ENCODE data around the gene CTSS.
A peak's percentile ranks its signal among the peaks of the same experiment; 100 is the strongest.
"Not testable (repeated sequence)": the region's sequence is repeated elsewhere in the genome, so short reads cannot be mapped to it uniquely, and the experiment has no call there.

Gene CTSS

GRCh38 chr1:150765296-150765976 lies at the start of gene CTSS:
Gene CTSS (minus strand): TSS chr1:150765778. CDS start chr1:150764763, 1,015 bp downstream.
- peak; percentile 30 for DNase-seq (ENCODE audit: low spot score)

GRCh38 chr1:150813028-150813707 lies 47.6 kb upstream of the CTSS start:
- peak; percentile 77 for DNase-seq (ENCODE audit: low spot score)

- DNase-seq (ENCODE audit: low spot score): no peak
These were observed 45.5 kb upstream of the CTSS start for GRCh38 chr1:150810958-150811659.

- DNase-seq (ENCODE audit: low spot score): no peak
These were observed 44.1 kb upstream of the CTSS start for GRCh38 chr1:150809651-150810050.

- DNase-seq (ENCODE audit: low spot score): no peak
These were observed 43.3 kb upstream of the CTSS start for GRCh38 chr1:150808846-150809245.

- DNase-seq (ENCODE audit: low spot score): no peak
These were observed 42.5 kb upstream of the CTSS start, which contains the start of gene CTSK for GRCh38 chr1:150808121-150808520. Gene CTSK (minus strand): TSS chr1:150808260. CDS start chr1:150806805, 1,455 bp downstream.

- no peak for DNase-seq (ENCODE audit: low spot score)
These were observed 41.9 kb upstream of the CTSS start for GRCh38 chr1:150807249-150808023.

GRCh38 chr1:150805899-150806298 lies 40.3 kb upstream of the CTSS start:
- DNase-seq (ENCODE audit: low spot score): no peak

- no peak for DNase-seq (ENCODE audit: low spot score)
These were observed 39.1 kb upstream of the CTSS start for GRCh38 chr1:150804671-150805070.

GRCh38 chr1:150799089-150799488 lies 33.5 kb upstream of the CTSS start:
- DNase-seq (ENCODE audit: low spot score): no peak

GRCh38 chr1:150798525-150798924 lies 32.9 kb upstream of the CTSS start:
- no peak for DNase-seq (ENCODE audit: low spot score)

- no peak for DNase-seq (ENCODE audit: low spot score)
These were observed 30.8 kb upstream of the CTSS start for GRCh38 chr1:150796374-150796773.

GRCh38 chr1:150793778-150794177 lies 28.2 kb upstream of the CTSS start:
- not testable (repeated sequence) for DNase-seq (ENCODE audit: low spot score)

GRCh38 chr1:150793221-150793620 lies 27.6 kb upstream of the CTSS start:
- no peak for DNase-seq (ENCODE audit: low spot score)

- DNase-seq (ENCODE audit: low spot score): no peak
These were observed 26.0 kb upstream of the CTSS start for GRCh38 chr1:150791585-150791984.

GRCh38 chr1:150789396-150789795 lies 23.8 kb upstream of the CTSS start:
- peak; percentile 8 for DNase-seq (ENCODE audit: low spot score)

GRCh38 chr1:150788946-150789345 lies 23.4 kb upstream of the CTSS start:
- DNase-seq (ENCODE audit: low spot score): no peak

- no peak for DNase-seq (ENCODE audit: low spot score)
These were observed 21.9 kb upstream of the CTSS start for GRCh38 chr1:150787455-150787854.

GRCh38 chr1:150780510-150780909 lies 14.9 kb upstream of the CTSS start:
- DNase-seq (ENCODE audit: low spot score): no peak

- no peak for DNase-seq (ENCODE audit: low spot score)
These were observed 12.8 kb upstream of the CTSS start for GRCh38 chr1:150778409-150778808.

GRCh38 chr1:150777544-150777943 lies 12.0 kb upstream of the CTSS start:
- no peak for DNase-seq (ENCODE audit: low spot score)

GRCh38 chr1:150775931-150776505 lies 10.4 kb upstream of the CTSS start:
- DNase-seq (ENCODE audit: low spot score): not testable (repeated sequence)
